Spleen (tissue), 13 donors: ENCODE results near the gene NUDT10. TPM values are rescaled to one million over a fixed set of nuclear protein-coding genes. Genes with fewer than 3 reads are reported as not detected.
"Not testable (repeated sequence)": the region's sequence is repeated elsewhere in the genome, so short reads cannot be mapped to it uniquely, and the experiment has no call there.

Experiments
- DNase-seq: peaks from one replicate; pipeline ENCODE4 v3.0.0-alpha.2; 2020
- H3K27ac ChIP-seq, 8 donors: fragments of 200-600 bp; sonication (generic) in 7 of 8; 1 replicate in 4 of 8; 2 replicates in 4 of 8; pipeline versions ENCODE4 v1.5.0 to v1.8.0; 2016 to 2021; ENCODE audit warnings: inconsistent platforms in 4 of 8, mild to moderate bottlenecking in 4 of 8, moderate library complexity in 1 of 8
- H3K27me3 ChIP-seq, 7 donors: fragments of 200-600 bp; sonication (generic) in 6 of 7; replicated peaks in 1 of 7; 1 replicate in 4 of 7; 2 replicates in 3 of 7; pipeline versions ENCODE4 v1.5.0 to v1.8.0; 2016 to 2021; ENCODE audit warnings: inconsistent platforms in 3 of 7, mild to moderate bottlenecking in 1 of 7
- H3K36me3 ChIP-seq, 6 donors: fragments of 200-600 bp; sonication (generic) in 5 of 6; 1 replicate in 4 of 6; 2 replicates in 2 of 6; pipeline versions ENCODE4 v1.5.0 to v1.8.0; 2016 to 2021; ENCODE audit warnings: inconsistent platforms in 2 of 6
- H3K4me1 ChIP-seq, 6 donors: fragments of 200-600 bp; sonication (generic) in 5 of 6; 1 replicate in 3 of 6; 2 replicates in 3 of 6; pipeline versions ENCODE4 v1.5.0 to v1.8.0; 2016 to 2021; ENCODE audit warnings: inconsistent platforms in 3 of 6
- H3K4me3 ChIP-seq, 8 donors: fragments of 200-600 bp; sonication (generic) in 7 of 8; 1 replicate in 4 of 8; 2 replicates in 4 of 8; pipeline versions ENCODE4 v1.5.0 to v1.8.0; 2016 to 2021; ENCODE audit warnings: inconsistent platforms in 4 of 8, mild to moderate bottlenecking in 4 of 8, moderate library complexity in 2 of 8
- H3K9me3 ChIP-seq, 8 donors: fragments of 200-600 bp; sonication (generic) in 7 of 8; 1 replicate in 4 of 8; 2 replicates in 4 of 8; pipeline versions ENCODE4 v1.5.0 to v1.8.0; 2016 to 2021; ENCODE audit warnings: inconsistent platforms in 4 of 8
- CTCF ChIP-seq, 11 experiments: fragments of 200-600 bp in 7 of 11; fragments of 450-650 bp in 4 of 11; sonication (generic) in 4 of 11; IDR thresholded peaks in 8 of 11; conservative IDR thresholded peaks in 3 of 11; 1 replicate in 7 of 11; 2 replicates in 4 of 11; pipeline versions ENCODE4 v1.4.0 to v1.8.0; 2016 to 2021; ENCODE audit warnings: antibody characterized with exemption in 11 of 11, inconsistent platforms in 4 of 11, mild to moderate bottlenecking in 1 of 11
- POLR2A ChIP-seq, 3 donors: fragments of 450-650 bp; IDR thresholded peaks; one replicate each; pipeline ENCODE4 v1.5.1; 2017; ENCODE audit warnings: antibody characterized with exemption in 3 of 3, mild to moderate bottlenecking in 1 of 3
- POLR2AphosphoS5 ChIP-seq, 3 donors: sonication (generic); formaldehyde crosslinking; IDR thresholded peaks; one replicate each; pipeline ENCODE4 v1.5.1; 2017; ENCODE audit warnings: antibody characterized with exemption in 3 of 3
- WGBS, 5 donors: extraction: QIAGEN DNeasy Blood & Tissue Kit in 3 of 5; methylation state at CpG; one replicate each; pipeline versions ENCODE4 v1.1.5 to v1.1.7; 2013 to 2018; 5-methylcytosine and 5-hydroxymethylcytosine counted together
- intact Hi-C: fragments of 100-400 bp; cut with DNase I; formaldehyde crosslinking; loops from one replicate; pipeline ENCODE4 v1.15.0; 2023; ENCODE audit warnings: low total_unique reads
- long read RNA-seq, 2 donors: transcript quantifications; one replicate each; lab custom pipeline, GENCODE V29; 2026
- polyA plus RNA-seq, 3 donors: library from polyadenylated mRNA; stranded (reverse); fragments of 200-250 nt; gene quantifications; one replicate each; pipeline ENCODE4 v1.2.1, GENCODE V29; 2013
- total RNA-seq, 7 donors: library from RNA; depleted of rRNA in 3 of 7; stranded (reverse); fragments of >200 nt in 3 of 7; fragmentation: NEBNext Ultra II Directional in 4 of 7; extraction: Animal tissue kit (Norgen Biotek cat#: 25700) in 4 of 7; gene quantifications; one replicate each; pipeline versions ENCODE4 v1.1.0 to v1.2.1, GENCODE V29; 2016 to 2021
- donor health status: healthy with polysubstance abuse.
- donor health status: DM: no; HTN: no; CAD: no; lungs with moderate emphysema.
- donor health status: DM: no; HTN: no; CAD: no.
- donor health status: Bipolar disorder and iron deficiency.
- donor health status: healthy.
- donor health status: DM: no; HTN: no; CAD: no.
- donor health status: DM: yes; HTN: yes; CAD: no.

Gene NUDT10
- total RNA-seq (10 to 100 TPM in 2 of 7 donors, 1 to 10 TPM in 5; 1.7 to 13.8 (median 5.2) TPM), polyA plus RNA-seq (1 to 10 TPM in 2 of 3 donors, under 1 TPM in 1; 0.37 to 2.3 (median 1.3) TPM)
- long read RNA-seq, donor 1, transcript NUDT10-201 (2 exons, 1,917 nt), result major isoform, 7 of 7 reads
- long read RNA-seq, donor 1, partial matches to known transcripts, result 0 of 7 reads
- long read RNA-seq, donor 1, other reads (novel, unspliced or antisense), result 0 of 7 reads
- long read RNA-seq, donor 2, result 0 reads

- H3K4me3 ChIP-seq, result peak within 1 kb of the TSS; percentile 23 to 71 (median 40)
- TF ChIP-seq POLR2AphosphoS5 (IDR thresholded peaks at IDR 0.05) (peak in 2 of 3 donors; percentile 58 to 69), POLR2A (IDR thresholded peaks at IDR 0.05) (no peak), CTCF (IDR thresholded peaks at IDR 0.05 in 8 of 11, conservative IDR thresholded peaks at IDR 0.05 in 3 of 11) (no peak)
- WGBS, 5 donors, result 1 to 44% (median 2%) methylated on average over 13 to 68 of the region's 68 CpGs
- intact Hi-C loops, result no loop called here
- no peaks in the 10 kb centered on the region for H3K4me1 ChIP-seq
- DNase-seq, result peak; percentile 79
- no peaks in the 10 kb centered on the region for H3K9me3 ChIP-seq
- H3K27ac ChIP-seq, result no peak within 1 kb of the TSS
- H3K27me3 ChIP-seq, result peaks cover 0 to 11% (median 0%) of the 10 kb centered on the region in 7 donors
- H3K36me3 ChIP-seq, result no peaks in the 10 kb centered on the region
Measured at GRCh38 chrX:51332188-51332942, at the start of gene NUDT10. Gene NUDT10 (plus strand): TSS chrX:51332822. CDS start chrX:51332966, 144 bp downstream.

GRCh38 chrX:51292421-51292820 lies 40.2 kb upstream of the NUDT10 start:
- peaks cover 0 to 4% (median 0%) of the 10 kb centered on the region in 7 donors for H3K27me3 ChIP-seq

GRCh38 chrX:51296138-51296537 lies 36.5 kb upstream of the NUDT10 start:
- Histone ChIP-seq H3K4me3 (no peak overlapping the region), H3K27me3 (no peaks in the 10 kb centered on the region), H3K27ac (no peak overlapping the region), H3K9me3 (no peaks in the 10 kb centered on the region), H3K4me1 (no peaks in the 10 kb centered on the region), H3K36me3 (no peaks in the 10 kb centered on the region)
- WGBS, 5 donors, result 70 to 96% (median 88%) methylated on average over 2 of the region's 2 CpGs
- TF ChIP-seq POLR2AphosphoS5 (IDR thresholded peaks at IDR 0.05) (no peak), CTCF (IDR thresholded peaks at IDR 0.05 in 8 of 11, conservative IDR thresholded peaks at IDR 0.05 in 3 of 11) (no peak), POLR2A (IDR thresholded peaks at IDR 0.05) (no peak)
- intact Hi-C loops, result no loop called here
- no peak for DNase-seq

More at GRCh38 chrX:51292421-51292820, 40.2 kb upstream of the NUDT10 start:
- DNase-seq, result no peak
- Histone ChIP-seq H3K36me3 (no peaks in the 10 kb centered on the region), H3K27ac (no peak overlapping the region), H3K4me1 (no peaks in the 10 kb centered on the region), H3K9me3 (no peaks in the 10 kb centered on the region), H3K4me3 (no peak overlapping the region)
- 27 to 71% (median 68%) methylated on average over 1 to 3 of the region's 3 CpGs for WGBS, 5 donors
- intact Hi-C loops, result no loop called here
- TF ChIP-seq POLR2A (IDR thresholded peaks at IDR 0.05) (no peak), CTCF (IDR thresholded peaks at IDR 0.05 in 8 of 11, conservative IDR thresholded peaks at IDR 0.05 in 3 of 11) (no peak), POLR2AphosphoS5 (IDR thresholded peaks at IDR 0.05) (no peak)

GRCh38 chrX:51316271-51316670 lies 16.4 kb upstream of the NUDT10 start:
- Histone ChIP-seq H3K36me3 (no peaks in the 10 kb centered on the region), H3K9me3 (no peaks in the 10 kb centered on the region), H3K4me3 (no peak overlapping the region), H3K27ac (no peak overlapping the region), H3K27me3 (no peaks in the 10 kb centered on the region), H3K4me1 (no peaks in the 10 kb centered on the region)
- intact Hi-C loops, result no loop called here
- TF ChIP-seq CTCF (IDR thresholded peaks at IDR 0.05 in 8 of 11, conservative IDR thresholded peaks at IDR 0.05 in 3 of 11) (no peak), POLR2AphosphoS5 (IDR thresholded peaks at IDR 0.05) (no peak), POLR2A (IDR thresholded peaks at IDR 0.05) (no peak)
- 82 to 100% (median 94%) methylated on average over 1 of the region's 1 CpG for WGBS, 5 donors
- no peak for DNase-seq

- not testable (repeated sequence) for DNase-seq
- WGBS, 5 donors, result 4 to 51% (median 18%) methylated on average over 6 to 53 of the region's 56 CpGs
Measured at GRCh38 chrX:51332943-51333785, 542 bp downstream of the NUDT10 start.

More at GRCh38 chrX:51332943-51333785, 542 bp downstream of the NUDT10 start:
- H3K9me3 ChIP-seq, intact Hi-C loops, H3K36me3 ChIP-seq, H3K4me1 ChIP-seq, H3K27ac ChIP-seq: not testable (repeated sequence)
- H3K27me3 ChIP-seq, result peaks cover 0 to 11% (median 0%) of the 10 kb centered on the region in 7 donors
- peak overlapping the region; percentile 23 to 71 (median 40) for H3K4me3 ChIP-seq
